ENCODE data around the gene AOC2. TPM values are rescaled to one million over a fixed set of nuclear protein-coding genes. Genes with fewer than 3 reads are reported as not detected.
A peak's percentile ranks its signal among the peaks of the same experiment; 100 is the strongest.

AOC2 gene
- polyA plus RNA-seq, 3 donors, result 0.92 to 1.5 (median 1.1) TPM

DNA sequence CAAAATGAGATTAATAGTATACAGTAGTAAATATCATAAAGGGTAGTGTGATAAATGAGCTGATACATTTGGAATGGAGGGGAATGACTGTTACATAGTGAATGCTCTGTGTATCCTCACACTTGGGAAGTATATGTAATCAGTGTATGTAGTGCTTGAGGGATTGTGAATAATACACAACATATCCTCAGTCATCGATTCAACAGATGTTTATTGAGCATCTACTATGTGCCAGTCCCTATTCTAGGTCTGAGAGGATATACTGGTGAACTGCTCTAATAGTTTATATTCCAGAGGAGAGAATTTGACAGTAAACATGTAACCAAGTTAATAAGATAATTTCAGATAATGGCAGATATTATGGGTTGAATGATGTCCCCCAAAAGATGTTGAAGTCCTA is 16.9 kb upstream of the AOC2 start:
- no peak for DNase-seq (ENCODE audit: extremely low read depth in 1 of 11, low read depth in 9 of 11, low spot score in 4 of 11)

DNA sequence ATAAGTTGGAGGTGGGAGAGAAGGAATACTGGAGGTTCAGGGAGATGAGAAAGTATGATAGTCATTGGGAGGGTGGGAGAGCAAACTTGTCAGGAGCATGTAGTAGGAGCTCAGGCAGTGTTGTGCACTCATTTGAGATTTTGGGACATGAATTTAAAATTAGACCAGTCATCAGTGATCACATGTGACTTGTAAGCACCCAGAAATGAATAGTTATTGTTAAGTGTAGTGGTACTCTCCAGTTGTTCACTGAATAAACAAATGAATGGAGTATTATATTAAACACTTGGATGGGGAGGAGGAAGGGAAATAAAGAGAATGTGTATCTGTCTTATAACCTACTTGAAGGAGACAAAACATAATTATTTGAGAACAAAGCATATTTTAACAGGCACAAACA is 13.4 kb upstream of the AOC2 start:
- DNase-seq (ENCODE audit: extremely low read depth in 1 of 11, low read depth in 9 of 11, low spot score in 4 of 11), result no peak

GRCh38 chr17:42832213-42832933 is 12.0 kb upstream of the AOC2 start:
- no peak for DNase-seq (ENCODE audit: extremely low read depth in 1 of 11, low read depth in 9 of 11, low spot score in 4 of 11)

- peak; percentile 66 to 89 (median 86) for DNase-seq (ENCODE audit: extremely low read depth in 1 of 11, low read depth in 9 of 11, low spot score in 4 of 11)
Observed at GRCh38 chr17:42832934-42833766, 11.2 kb upstream of the AOC2 start, which contains the start of gene PSME3. TSS of gene PSME3 (plus strand) at chr17:42833397. CDS start at chr17:42833632, 235 bp downstream.

- no peak for DNase-seq (ENCODE audit: extremely low read depth in 1 of 11, low read depth in 9 of 11, low spot score in 4 of 11)
Observed at GRCh38 chr17:42833767-42834422, 10.5 kb upstream of the AOC2 start.

- no peak for DNase-seq (ENCODE audit: extremely low read depth in 1 of 11, low read depth in 9 of 11, low spot score in 4 of 11)
Observed at GRCh38 chr17:42835732-42836131, 8.6 kb upstream of the AOC2 start.

- no peak for DNase-seq (ENCODE audit: extremely low read depth in 1 of 11, low read depth in 9 of 11, low spot score in 4 of 11)
Observed at GRCh38 chr17:42841975-42842685, 2.2 kb upstream of the AOC2 start.

- peak in 3 of 11 donors; percentile 43 to 57 (median 53) for DNase-seq (ENCODE audit: extremely low read depth in 1 of 11, low read depth in 9 of 11, low spot score in 4 of 11)
Observed at GRCh38 chr17:42843358-42843934, 934 bp upstream of the AOC2 start.

GRCh38 chr17:42844761-42845555 is 578 bp downstream of the AOC2 start:
- DNase-seq (ENCODE audit: extremely low read depth in 1 of 11, low read depth in 9 of 11, low spot score in 4 of 11), result no peak

- DNase-seq (ENCODE audit: extremely low read depth in 1 of 11, low read depth in 9 of 11, low spot score in 4 of 11), result no peak
Observed at GRCh38 chr17:42845556-42845917, 1.2 kb downstream of the AOC2 start.

GRCh38 chr17:42845918-42846593 is 1.7 kb downstream of the AOC2 start:
- DNase-seq (ENCODE audit: extremely low read depth in 1 of 11, low read depth in 9 of 11, low spot score in 4 of 11), result no peak

GRCh38 chr17:42846594-42847280 is 2.4 kb downstream of the AOC2 start:
- DNase-seq (ENCODE audit: extremely low read depth in 1 of 11, low read depth in 9 of 11, low spot score in 4 of 11), result no peak

- no peak for DNase-seq (ENCODE audit: extremely low read depth in 1 of 11, low read depth in 9 of 11, low spot score in 4 of 11)
Observed at GRCh38 chr17:42848093-42848492, 3.7 kb downstream of the AOC2 start.

- DNase-seq (ENCODE audit: extremely low read depth in 1 of 11, low read depth in 9 of 11, low spot score in 4 of 11), result no peak
Observed at GRCh38 chr17:42849031-42849430, 4.7 kb downstream of the AOC2 start.

GRCh38 chr17:42849451-42850181 is 5.2 kb downstream of the AOC2 start:
- no peak for DNase-seq (ENCODE audit: extremely low read depth in 1 of 11, low read depth in 9 of 11, low spot score in 4 of 11)

DNA sequence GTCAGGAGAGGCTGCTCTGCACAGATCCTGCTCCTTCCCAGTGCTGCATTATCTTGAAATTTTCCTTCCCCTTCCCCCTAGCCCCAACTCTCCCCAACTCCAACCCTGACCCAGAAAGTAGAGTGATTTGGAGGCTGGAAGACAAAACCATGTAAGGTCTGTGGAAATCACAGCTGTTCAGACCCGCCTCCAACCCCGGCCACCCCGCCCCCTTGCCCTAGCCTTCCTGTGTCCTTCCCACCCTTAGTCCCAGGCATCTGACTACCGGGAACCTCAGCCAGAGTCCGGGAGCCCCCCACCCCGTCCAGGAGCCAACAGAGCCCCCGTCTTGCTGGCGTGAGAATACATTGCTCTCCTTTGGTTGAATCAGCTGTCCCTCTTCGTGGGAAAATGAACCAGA is 6.6 kb downstream of the AOC2 start, which contains the start of gene AOC3:
Gene AOC3, plus strand, starts transcription at position 246 of the 400 bp plus-strand sequence. Its CDS starts 145 bp downstream, at position 391.
- DNase-seq (ENCODE audit: extremely low read depth in 1 of 11, low read depth in 9 of 11, low spot score in 4 of 11), result no peak
